ENCODE measurements around the gene PSMB5. TPM values are rescaled to one million over a fixed set of nuclear protein-coding genes. Genes with fewer than 3 reads are reported as not detected.

Gene PSMB5
- total RNA-seq, 1 experiment from 2014 or later, result 67.1 TPM

Other genes starting within 250 kb of the PSMB5 start
- gene SLC7A7, start 219.5 kb downstream of the PSMB5 start, total RNA-seq (2014; rRNA removed; shearing (Covaris generic); ENCODE audit: low replicate concordance), result 1.9 and 3.5 TPM in 2 replicates
- 71.3 and 107 TPM in 2 replicates for gene MRPL52, start 205.0 kb downstream of the PSMB5 start, total RNA-seq (2014; rRNA removed; shearing (Covaris generic); ENCODE audit: low replicate concordance)
- 0.72 and 1.9 TPM in 2 replicates for gene MMP14, start 198.3 kb downstream of the PSMB5 start, total RNA-seq (2014; rRNA removed; shearing (Covaris generic); ENCODE audit: low replicate concordance)
- gene LRP10, start 163.2 kb downstream of the PSMB5 start, total RNA-seq (2014; rRNA removed; shearing (Covaris generic); ENCODE audit: low replicate concordance), result 34.3 and 43.1 TPM in 2 replicates
- 0.51 TPM in 1 of 2 replicates, not detected in the other for gene REM2, start 151.7 kb downstream of the PSMB5 start, total RNA-seq (2014; rRNA removed; shearing (Covaris generic); ENCODE audit: low replicate concordance)
- gene RBM23, start 115.8 kb downstream of the PSMB5 start, total RNA-seq (2014; rRNA removed; shearing (Covaris generic); ENCODE audit: low replicate concordance), result 67.7 and 79.1 TPM in 2 replicates
- 116 and 152 TPM in 2 replicates for gene PRMT5, start 105.5 kb downstream of the PSMB5 start, total RNA-seq (2014; rRNA removed; shearing (Covaris generic); ENCODE audit: low replicate concordance)
- 45.9 and 52.4 TPM in 2 replicates for gene HAUS4, start 77.8 kb downstream of the PSMB5 start, total RNA-seq (2014; rRNA removed; shearing (Covaris generic); ENCODE audit: low replicate concordance)
- not detected in 2 replicates for gene AJUBA, start 52.3 kb downstream of the PSMB5 start, total RNA-seq (2014; rRNA removed; shearing (Covaris generic); ENCODE audit: low replicate concordance)
- 21.6 and 43.2 TPM in 2 replicates for gene C14orf93, start 24.8 kb downstream of the PSMB5 start, total RNA-seq (2014; rRNA removed; shearing (Covaris generic); ENCODE audit: low replicate concordance)
- gene PSMB11, start 7.3 kb upstream of the PSMB5 start, total RNA-seq (2014; rRNA removed; shearing (Covaris generic); ENCODE audit: low replicate concordance), result not detected in 2 replicates
- gene CDH24, start 22.6 kb upstream of the PSMB5 start, total RNA-seq (2014; rRNA removed; shearing (Covaris generic); ENCODE audit: low replicate concordance), result 0.34 and 1.0 TPM in 2 replicates
- 125 and 159 TPM in 2 replicates for gene ACIN1, start 60.2 kb upstream of the PSMB5 start, total RNA-seq (2014; rRNA removed; shearing (Covaris generic); ENCODE audit: low replicate concordance)
- 52.6 and 69.3 TPM in 2 replicates for gene C14orf119, start 60.6 kb upstream of the PSMB5 start, total RNA-seq (2014; rRNA removed; shearing (Covaris generic); ENCODE audit: low replicate concordance)
- gene CIROP, start 70.1 kb upstream of the PSMB5 start, total RNA-seq (2014; rRNA removed; shearing (Covaris generic); ENCODE audit: low replicate concordance), result not detected in 2 replicates
- 0.11 TPM in 1 of 2 replicates, not detected in the other for gene CEBPE, start 84.4 kb upstream of the PSMB5 start, total RNA-seq (2014; rRNA removed; shearing (Covaris generic); ENCODE audit: low replicate concordance)
- gene SLC7A8, start 148.8 kb upstream of the PSMB5 start, total RNA-seq (2014; rRNA removed; shearing (Covaris generic); ENCODE audit: low replicate concordance), result 0.79 TPM in 1 of 2 replicates, not detected in the other
- gene RNF212B, start 203.0 kb upstream of the PSMB5 start, total RNA-seq (2014; rRNA removed; shearing (Covaris generic); ENCODE audit: low replicate concordance), result not detected in 2 replicates